WTC11 (cell line): ENCODE data around the gene PPP2R5A. TPM values are rescaled to one million over a fixed set of nuclear protein-coding genes. Genes with fewer than 3 reads are reported as not detected.

Experiments
- ATAC-seq: fragments of 200-7000 bp; cut with Tn5 transposase; 2 replicates; pipeline ENCODE4 v1.10.0; 2021; ENCODE audit warnings: mild to moderate bottlenecking, moderate library complexity
- CTCF ChIA-PET: fragments of 300-600 bp; sonication (Branson Sonifier 250); formaldehyde crosslinking; loops from one replicate; lab custom pipeline; 2021; ENCODE audit warnings: antibody characterized with exemption; lab: Charles Lee
- POLR2A ChIA-PET: fragments of 350-600 bp; sonication (Branson Sonifier 250); formaldehyde crosslinking; loops from one replicate; lab custom pipeline; 2021; ENCODE audit warnings: antibody characterized with exemption; lab: Charles Lee
- DNase-seq: peaks from one replicate; pipeline ENCODE4 v3.0.0; 2021; ENCODE audit warnings: low spot score
- H3K27ac Mint-ChIP-seq: 2 replicates; pipeline ENCODE4 v1.8.0; 2021; ENCODE audit warnings: mixed read lengths
- H3K27me3 Mint-ChIP-seq: 2 replicates; pipeline ENCODE4 v1.8.0; 2021; ENCODE audit warnings: low read depth, mild to moderate bottlenecking, moderate library complexity, mixed read lengths
- H3K36me3 Mint-ChIP-seq: 2 replicates; pipeline ENCODE4 v1.8.0; 2021; ENCODE audit warnings: mixed read lengths
- H3K4me1 Mint-ChIP-seq: 2 replicates; pipeline ENCODE4 v1.8.0; 2022; ENCODE audit warnings: mixed read lengths
- H3K4me3 Mint-ChIP-seq: 2 replicates; pipeline ENCODE4 v1.8.0; 2021; ENCODE audit warnings: mild to moderate bottlenecking, moderate library complexity, mixed read lengths
- H3K9me3 Mint-ChIP-seq: 2 replicates; pipeline ENCODE4 v1.8.0; 2021; ENCODE audit warnings: mixed read lengths
- FOXK1 ChIP-seq: sonication (generic); formaldehyde crosslinking; IDR thresholded peaks from 2 replicates; pipeline ENCODE4 v1.8.0; 2022; ENCODE audit warnings: mild to moderate bottlenecking, moderate library complexity, missing genetic modification reagents
- GRHL2 ChIP-seq: fragments of 250-450 bp; sonication (Bioruptor Pico); IDR thresholded peaks from 2 replicates; pipeline ENCODE4 v1.8.0; 2022; ENCODE audit warnings: mild to moderate bottlenecking, moderate library complexity; ENCODE audit not compliant: insufficient replicate concordance, severe bottlenecking
- HMGA2 ChIP-seq: fragments of 250-450 bp; sonication (Bioruptor Pico); IDR thresholded peaks from 2 replicates; pipeline ENCODE4 v1.4.0; 2021; ENCODE audit warnings: mild to moderate bottlenecking, moderate library complexity
- IRF1 ChIP-seq: sonication (generic); formaldehyde crosslinking; IDR thresholded peaks from 2 replicates; pipeline ENCODE4 v1.8.0; 2023; ENCODE audit warnings: missing genetic modification reagents
- JAZF1 ChIP-seq: fragments of 250-450 bp; sonication (Bioruptor Pico); IDR thresholded peaks from 2 replicates; pipeline ENCODE4 v1.9.0; 2021; ENCODE audit warnings: moderate library complexity, mild to moderate bottlenecking, inconsistent platforms
- NFE2L1 ChIP-seq: sonication (generic); formaldehyde crosslinking; IDR thresholded peaks from 2 replicates; pipeline ENCODE4 v1.8.1; 2023; ENCODE audit warnings: missing genetic modification reagents
- NR1H2 ChIP-seq: sonication (generic); formaldehyde crosslinking; IDR thresholded peaks from 2 replicates; pipeline ENCODE4 v1.9.0; 2021; ENCODE audit warnings: mild to moderate bottlenecking, moderate library complexity, missing genetic modification reagents
- TEAD1 ChIP-seq: sonication (generic); formaldehyde crosslinking; IDR thresholded peaks from 2 replicates; pipeline ENCODE4 v1.8.0; 2022; ENCODE audit warnings: mild to moderate bottlenecking, missing genetic modification reagents
- USF2 ChIP-seq: sonication (generic); formaldehyde crosslinking; IDR thresholded peaks from 2 replicates; pipeline ENCODE4 v1.8.1; 2023; ENCODE audit warnings: mild to moderate bottlenecking, missing genetic modification reagents, moderate library complexity
- ZNF219 ChIP-seq: sonication (generic); formaldehyde crosslinking; IDR thresholded peaks from 2 replicates; pipeline ENCODE4 v1.8.0; 2023; ENCODE audit warnings: missing genetic modification reagents, mild to moderate bottlenecking, borderline replicate concordance
- ZNF263 ChIP-seq: sonication (generic); formaldehyde crosslinking; IDR thresholded peaks from 2 replicates; pipeline ENCODE4 v1.8.1; 2022; ENCODE audit warnings: low read depth, mild to moderate bottlenecking, moderate library complexity, missing genetic modification reagents
- ZNF396 ChIP-seq: fragments of 250-450 bp; sonication (Bioruptor Pico); IDR thresholded peaks from 2 replicates; pipeline ENCODE4 v1.8.0; 2021; ENCODE audit warnings: mild to moderate bottlenecking, moderate library complexity, borderline replicate concordance
- ZNF416 ChIP-seq: fragments of 250-450 bp; sonication (Bioruptor Pico); IDR thresholded peaks from 2 replicates; pipeline ENCODE4 v1.9.0; 2021; ENCODE audit warnings: mild to moderate bottlenecking, inconsistent platforms
- ZNF512 ChIP-seq: sonication (generic); formaldehyde crosslinking; IDR thresholded peaks from 2 replicates; pipeline ENCODE4 v1.8.1; 2022; ENCODE audit warnings: missing genetic modification reagents, borderline replicate concordance
- total RNA-seq: library from RNA; stranded (reverse); gene quantifications from 3 replicates; pipeline ENCODE4 v1.2.3, GENCODE V29; 2021
- TF ChIP-seq, protein P1 (sequence below): sonication (generic); formaldehyde crosslinking; IDR thresholded peaks from 2 replicates; pipeline ENCODE4 v1.8.0; 2023; ENCODE audit warnings: missing genetic modification reagents, mild to moderate bottlenecking, borderline replicate concordance
- TF ChIP-seq, protein P2 (sequence below): fragments of 250-450 bp; sonication (Bioruptor Pico); conservative IDR thresholded peaks from 2 replicates; pipeline ENCODE4 v1.9.0; 2021; ENCODE audit warnings: mild to moderate bottlenecking
- TF ChIP-seq, protein P3 (sequence below): sonication (generic); formaldehyde crosslinking; IDR thresholded peaks from 2 replicates; pipeline ENCODE4 v1.8.0; 2022; ENCODE audit warnings: missing genetic modification reagents

Gene PPP2R5A
- total RNA-seq, 1 experiment from 2014 or later: 35.9 TPM

DNA sequence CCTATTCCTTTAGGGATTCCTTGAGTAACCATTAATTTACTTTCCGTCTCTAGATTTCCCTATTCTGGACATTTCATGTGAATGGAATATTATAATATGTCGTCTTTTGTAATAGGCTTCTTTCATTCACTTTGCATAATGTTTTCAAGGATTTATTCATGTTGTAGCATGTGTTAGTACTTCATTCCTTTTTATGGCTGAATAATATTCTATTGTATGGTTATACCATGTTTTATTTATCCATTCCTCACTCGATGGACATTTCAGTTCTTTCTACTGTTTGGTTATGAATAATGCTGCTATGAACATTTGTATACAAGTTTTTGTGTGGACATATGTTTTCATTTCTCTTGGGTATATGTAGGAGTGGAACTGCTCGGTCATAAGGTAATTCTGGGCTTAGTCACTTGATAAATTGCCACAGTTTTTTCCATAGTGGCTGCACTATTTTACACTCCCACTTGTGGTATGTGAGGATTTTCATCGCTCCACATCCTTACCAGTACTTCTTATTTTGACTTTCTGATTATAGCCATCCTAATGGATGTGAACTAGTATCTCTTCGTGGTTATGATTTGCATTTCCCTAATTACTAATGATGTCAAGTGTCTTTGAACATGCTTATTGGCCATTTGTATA lies 17.7 kb downstream of the PPP2R5A start:
- no peak overlapping the region for H3K4me3 Mint-ChIP-seq
- H3K27ac Mint-ChIP-seq: no peak overlapping the region
- DNase-seq: no peak
- CTCF ChIA-PET: no interaction called here
- peaks cover 11% of the 10 kb centered on the region for H3K9me3 Mint-ChIP-seq
- peaks cover 4% of the 10 kb centered on the region for H3K4me1 Mint-ChIP-seq
- H3K36me3 Mint-ChIP-seq: peaks cover 12% of the 10 kb centered on the region
- no peak for ATAC-seq
- TF ChIP-seq USF2 (CRISPR knock-in tag) (no peak), ZNF396 (no peak), GRHL2 (CRISPR knock-in tag) (no peak), IRF1 (CRISPR knock-in tag) (no peak), NR1H2 (CRISPR knock-in tag) (no peak), FOXK1 (CRISPR knock-in tag) (no peak), ZNF512 (CRISPR knock-in tag) (no peak), NFE2L1 (CRISPR knock-in tag) (no peak), TEAD1 (CRISPR knock-in tag) (no peak), ZNF219 (CRISPR knock-in tag) (no peak), ZNF416 (CRISPR knock-in tag) (no peak), HMGA2 (CRISPR knock-in tag) (no peak), JAZF1 (CRISPR knock-in tag) (no peak), ZNF263 (CRISPR knock-in tag) (no peak)
- TF ChIP-seq, protein P1, sequence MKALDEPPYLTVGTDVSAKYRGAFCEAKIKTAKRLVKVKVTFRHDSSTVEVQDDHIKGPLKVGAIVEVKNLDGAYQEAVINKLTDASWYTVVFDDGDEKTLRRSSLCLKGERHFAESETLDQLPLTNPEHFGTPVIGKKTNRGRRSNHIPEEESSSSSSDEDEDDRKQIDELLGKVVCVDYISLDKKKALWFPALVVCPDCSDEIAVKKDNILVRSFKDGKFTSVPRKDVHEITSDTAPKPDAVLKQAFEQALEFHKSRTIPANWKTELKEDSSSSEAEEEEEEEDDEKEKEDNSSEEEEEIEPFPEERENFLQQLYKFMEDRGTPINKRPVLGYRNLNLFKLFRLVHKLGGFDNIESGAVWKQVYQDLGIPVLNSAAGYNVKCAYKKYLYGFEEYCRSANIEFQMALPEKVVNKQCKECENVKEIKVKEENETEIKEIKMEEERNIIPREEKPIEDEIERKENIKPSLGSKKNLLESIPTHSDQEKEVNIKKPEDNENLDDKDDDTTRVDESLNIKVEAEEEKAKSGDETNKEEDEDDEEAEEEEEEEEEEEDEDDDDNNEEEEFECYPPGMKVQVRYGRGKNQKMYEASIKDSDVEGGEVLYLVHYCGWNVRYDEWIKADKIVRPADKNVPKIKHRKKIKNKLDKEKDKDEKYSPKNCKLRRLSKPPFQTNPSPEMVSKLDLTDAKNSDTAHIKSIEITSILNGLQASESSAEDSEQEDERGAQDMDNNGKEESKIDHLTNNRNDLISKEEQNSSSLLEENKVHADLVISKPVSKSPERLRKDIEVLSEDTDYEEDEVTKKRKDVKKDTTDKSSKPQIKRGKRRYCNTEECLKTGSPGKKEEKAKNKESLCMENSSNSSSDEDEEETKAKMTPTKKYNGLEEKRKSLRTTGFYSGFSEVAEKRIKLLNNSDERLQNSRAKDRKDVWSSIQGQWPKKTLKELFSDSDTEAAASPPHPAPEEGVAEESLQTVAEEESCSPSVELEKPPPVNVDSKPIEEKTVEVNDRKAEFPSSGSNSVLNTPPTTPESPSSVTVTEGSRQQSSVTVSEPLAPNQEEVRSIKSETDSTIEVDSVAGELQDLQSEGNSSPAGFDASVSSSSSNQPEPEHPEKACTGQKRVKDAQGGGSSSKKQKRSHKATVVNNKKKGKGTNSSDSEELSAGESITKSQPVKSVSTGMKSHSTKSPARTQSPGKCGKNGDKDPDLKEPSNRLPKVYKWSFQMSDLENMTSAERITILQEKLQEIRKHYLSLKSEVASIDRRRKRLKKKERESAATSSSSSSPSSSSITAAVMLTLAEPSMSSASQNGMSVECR (CRISPR knock-in tag): no peak
- TF ChIP-seq, protein P2, sequence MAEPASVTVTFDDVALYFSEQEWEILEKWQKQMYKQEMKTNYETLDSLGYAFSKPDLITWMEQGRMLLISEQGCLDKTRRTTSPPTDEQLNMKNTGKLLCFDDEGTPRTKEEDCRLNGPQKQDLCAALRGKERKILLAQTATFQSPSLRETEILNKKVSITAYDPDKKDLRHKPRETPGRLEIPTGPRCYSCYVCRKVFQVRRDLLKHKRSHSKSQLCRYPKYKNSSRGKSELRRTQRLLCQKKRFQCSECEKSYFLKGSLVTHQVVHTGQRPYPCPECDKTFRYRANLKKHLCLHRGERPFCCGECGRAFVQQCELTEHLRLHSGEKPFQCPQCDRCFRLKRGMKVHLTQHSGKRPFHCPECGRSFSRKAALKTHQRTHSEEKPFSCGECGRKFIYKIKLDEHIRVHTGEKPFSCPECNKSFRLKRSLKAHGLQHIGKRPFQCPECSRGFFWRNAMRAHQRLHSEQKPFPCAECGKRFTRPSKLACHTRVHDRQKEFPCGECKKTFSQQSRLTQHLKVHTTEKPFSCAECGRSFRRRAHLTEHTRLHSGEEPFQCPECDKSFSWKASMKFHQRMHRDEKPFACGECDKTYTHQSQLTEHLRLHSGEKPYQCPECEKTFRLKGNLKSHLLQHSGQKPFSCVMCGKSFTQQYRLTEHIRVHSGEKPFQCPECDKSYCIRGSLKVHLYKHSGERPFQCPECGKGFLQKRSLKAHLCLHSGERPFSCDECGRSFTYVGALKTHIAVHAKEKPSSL (CRISPR knock-in tag): no peak
- TF ChIP-seq, protein P3, sequence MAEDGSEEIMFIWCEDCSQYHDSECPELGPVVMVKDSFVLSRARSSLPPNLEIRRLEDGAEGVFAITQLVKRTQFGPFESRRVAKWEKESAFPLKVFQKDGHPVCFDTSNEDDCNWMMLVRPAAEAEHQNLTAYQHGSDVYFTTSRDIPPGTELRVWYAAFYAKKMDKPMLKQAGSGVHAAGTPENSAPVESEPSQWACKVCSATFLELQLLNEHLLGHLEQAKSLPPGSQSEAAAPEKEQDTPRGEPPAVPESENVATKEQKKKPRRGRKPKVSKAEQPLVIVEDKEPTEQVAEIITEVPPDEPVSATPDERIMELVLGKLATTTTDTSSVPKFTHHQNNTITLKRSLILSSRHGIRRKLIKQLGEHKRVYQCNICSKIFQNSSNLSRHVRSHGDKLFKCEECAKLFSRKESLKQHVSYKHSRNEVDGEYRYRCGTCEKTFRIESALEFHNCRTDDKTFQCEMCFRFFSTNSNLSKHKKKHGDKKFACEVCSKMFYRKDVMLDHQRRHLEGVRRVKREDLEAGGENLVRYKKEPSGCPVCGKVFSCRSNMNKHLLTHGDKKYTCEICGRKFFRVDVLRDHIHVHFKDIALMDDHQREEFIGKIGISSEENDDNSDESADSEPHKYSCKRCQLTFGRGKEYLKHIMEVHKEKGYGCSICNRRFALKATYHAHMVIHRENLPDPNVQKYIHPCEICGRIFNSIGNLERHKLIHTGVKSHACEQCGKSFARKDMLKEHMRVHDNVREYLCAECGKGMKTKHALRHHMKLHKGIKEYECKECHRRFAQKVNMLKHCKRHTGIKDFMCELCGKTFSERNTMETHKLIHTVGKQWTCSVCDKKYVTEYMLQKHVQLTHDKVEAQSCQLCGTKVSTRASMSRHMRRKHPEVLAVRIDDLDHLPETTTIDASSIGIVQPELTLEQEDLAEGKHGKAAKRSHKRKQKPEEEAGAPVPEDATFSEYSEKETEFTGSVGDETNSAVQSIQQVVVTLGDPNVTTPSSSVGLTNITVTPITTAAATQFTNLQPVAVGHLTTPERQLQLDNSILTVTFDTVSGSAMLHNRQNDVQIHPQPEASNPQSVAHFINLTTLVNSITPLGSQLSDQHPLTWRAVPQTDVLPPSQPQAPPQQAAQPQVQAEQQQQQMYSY (CRISPR knock-in tag): no peak
- POLR2A ChIA-PET: no interaction called here
- H3K27me3 Mint-ChIP-seq: no peaks in the 10 kb centered on the region
